Measurements from ENCODE around the gene TRIM72.

GRCh38 chr16:31194898-31195297 lies 19.0 kb upstream of the TRIM72 start:
- TF ChIP-seq GTF2F1 (IDR thresholded peaks at IDR 0.05; ENCODE audit: borderline replicate concordance, low read depth, low read length), result no peak
- TF ChIP-seq, protein P1, sequence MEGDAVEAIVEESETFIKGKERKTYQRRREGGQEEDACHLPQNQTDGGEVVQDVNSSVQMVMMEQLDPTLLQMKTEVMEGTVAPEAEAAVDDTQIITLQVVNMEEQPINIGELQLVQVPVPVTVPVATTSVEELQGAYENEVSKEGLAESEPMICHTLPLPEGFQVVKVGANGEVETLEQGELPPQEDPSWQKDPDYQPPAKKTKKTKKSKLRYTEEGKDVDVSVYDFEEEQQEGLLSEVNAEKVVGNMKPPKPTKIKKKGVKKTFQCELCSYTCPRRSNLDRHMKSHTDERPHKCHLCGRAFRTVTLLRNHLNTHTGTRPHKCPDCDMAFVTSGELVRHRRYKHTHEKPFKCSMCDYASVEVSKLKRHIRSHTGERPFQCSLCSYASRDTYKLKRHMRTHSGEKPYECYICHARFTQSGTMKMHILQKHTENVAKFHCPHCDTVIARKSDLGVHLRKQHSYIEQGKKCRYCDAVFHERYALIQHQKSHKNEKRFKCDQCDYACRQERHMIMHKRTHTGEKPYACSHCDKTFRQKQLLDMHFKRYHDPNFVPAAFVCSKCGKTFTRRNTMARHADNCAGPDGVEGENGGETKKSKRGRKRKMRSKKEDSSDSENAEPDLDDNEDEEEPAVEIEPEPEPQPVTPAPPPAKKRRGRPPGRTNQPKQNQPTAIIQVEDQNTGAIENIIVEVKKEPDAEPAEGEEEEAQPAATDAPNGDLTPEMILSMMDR (IDR thresholded peaks at IDR 0.05; ENCODE audit: control extremely low read depth in 1 of 3, insufficient read depth in 1 of 3, low read depth in 1 of 3, low read length in 3 of 3), result no peak
- TF ChIP-seq EZH2 (IDR thresholded peaks at IDR 0.05; ENCODE audit: low read depth, low read length, severe bottlenecking), result no peak
- no peak for TF ChIP-seq BRCA1 (IDR thresholded peaks at IDR 0.05; ENCODE audit: low read depth, low read length)
- TF ChIP-seq CREB1 (IDR thresholded peaks at IDR 0.05), result no peak
- TF ChIP-seq CEBPB (IDR thresholded peaks at IDR 0.05; ENCODE audit: low read depth, low read length), result no peak
- TF ChIP-seq POLR2AphosphoS5 (IDR thresholded peaks at IDR 0.05; ENCODE audit: low read depth, low read length), result peak; percentile 91
- no peak for TF ChIP-seq ASH2L (IDR thresholded peaks at IDR 0.05; ENCODE audit: low read length)
- TF ChIP-seq SP1 (IDR thresholded peaks at IDR 0.05; ENCODE audit: low read depth, low read length), result no peak
- TF ChIP-seq BACH1 (IDR thresholded peaks at IDR 0.05; ENCODE audit: low read length), result no peak
- TF ChIP-seq RAD21 (IDR thresholded peaks at IDR 0.05 in 1 of 2, conservative IDR thresholded peaks at IDR 0.05 in 1 of 2; ENCODE audit: low read depth in 2 of 2, low read length in 2 of 2), result no peak
- no peak for TF ChIP-seq JUND (IDR thresholded peaks at IDR 0.05; ENCODE audit: low read length)
- TF ChIP-seq, protein P2, sequence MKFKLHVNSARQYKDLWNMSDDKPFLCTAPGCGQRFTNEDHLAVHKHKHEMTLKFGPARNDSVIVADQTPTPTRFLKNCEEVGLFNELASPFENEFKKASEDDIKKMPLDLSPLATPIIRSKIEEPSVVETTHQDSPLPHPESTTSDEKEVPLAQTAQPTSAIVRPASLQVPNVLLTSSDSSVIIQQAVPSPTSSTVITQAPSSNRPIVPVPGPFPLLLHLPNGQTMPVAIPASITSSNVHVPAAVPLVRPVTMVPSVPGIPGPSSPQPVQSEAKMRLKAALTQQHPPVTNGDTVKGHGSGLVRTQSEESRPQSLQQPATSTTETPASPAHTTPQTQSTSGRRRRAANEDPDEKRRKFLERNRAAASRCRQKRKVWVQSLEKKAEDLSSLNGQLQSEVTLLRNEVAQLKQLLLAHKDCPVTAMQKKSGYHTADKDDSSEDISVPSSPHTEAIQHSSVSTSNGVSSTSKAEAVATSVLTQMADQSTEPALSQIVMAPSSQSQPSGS (IDR thresholded peaks at IDR 0.05; ENCODE audit: low read length), result no peak
- TF ChIP-seq EP300 (IDR thresholded peaks at IDR 0.05; ENCODE audit: borderline replicate concordance in 1 of 2, low read depth in 2 of 2, low read length in 2 of 2), result no peak

All from H1 (cell line).